Measurements from ENCODE around the gene PIGQ. TPM values are rescaled to one million over a fixed set of nuclear protein-coding genes. Genes with fewer than 3 reads are reported as not detected.

Gene PIGQ
- total and polyA plus RNA-seq, 2 experiments from 2014 or later: 30.2 to 62.3 TPM

GRCh38 chr16:531494-532125, 38.2 kb upstream of the PIGQ start:
- DNase-seq (ENCODE audit: low spot score) (no peak), ATAC-seq (no peak)
- Histone ChIP-seq H2AFZ (no peak overlapping the region), H3K79me2 (replicated peaks; ENCODE audit: insufficient read depth) (peaks cover 74% of the 10 kb centered on the region), H3K36me3 (ENCODE audit: insufficient read depth) (no peaks in the 10 kb centered on the region), H3K27ac (ENCODE audit: low read depth) (no peak overlapping the region), H3K9me2 (ENCODE audit: insufficient read depth) (no peaks in the 10 kb centered on the region), H4K20me1 (replicated peaks; ENCODE audit: insufficient read depth) (peaks cover 40% of the 10 kb centered on the region), H3K27me3 (ENCODE audit: insufficient read depth) (no peaks in the 10 kb centered on the region), H3F3A (replicated peaks; ENCODE audit: low read depth) (0 out of 2 replicates have a peak, but pooled peaks cover 4% of the 10 kb centered on the region), H3K4me1 (ENCODE audit: insufficient read depth) (no peaks in the 10 kb centered on the region; the same call in 1 of the 2 replicates), H3K4me2 (no peak overlapping the region), H3K4me3 (no peak overlapping the region)
- no peak for TF ChIP-seq ETS1 (IDR thresholded peaks at IDR 0.05)
- TF ChIP-seq STAT1 (IDR thresholded peaks at IDR 0.05; ENCODE audit: unreplicated experiment): no peak
- no peak for TF ChIP-seq CREB1 (CRISPR knock-in tag; IDR thresholded peaks at IDR 0.05; ENCODE audit: low read depth)
- TF ChIP-seq POLR2AphosphoS5 (IDR thresholded peaks at IDR 0.05; ENCODE audit: low read depth): no peak
- TF ChIP-seq REST (IDR thresholded peaks at IDR 0.05; ENCODE audit: unreplicated experiment): no peak
- TF ChIP-seq ZNF114 (CRISPR knock-in tag; IDR thresholded peaks at IDR 0.05): no peak
- TF ChIP-seq ZNF331 (CRISPR knock-in tag; IDR thresholded peaks at IDR 0.05; ENCODE audit: low read depth): no peak
- no peak for TF ChIP-seq NANOG (IDR thresholded peaks at IDR 0.05; ENCODE audit: borderline replicate concordance)
- TF ChIP-seq EZH2 (IDR thresholded peaks at IDR 0.05; ENCODE audit: low read depth, unreplicated experiment): no peak
- TF ChIP-seq CTCF (conservative IDR thresholded peaks at IDR 0.05; ENCODE audit: low read depth in 2 of 2): no peak
- no peak for TF ChIP-seq JUNB (IDR thresholded peaks at IDR 0.05; ENCODE audit: unreplicated experiment)
- peaks cover 2% of the 10 kb centered on the region for H3K27me3 Mint-ChIP-seq (ENCODE audit: insufficient read depth, low read depth, poor library complexity)
- peaks cover 12% of the 10 kb centered on the region; the same call in 2 of the 3 replicates for H3K4me1 Mint-ChIP-seq
- no peaks in the 10 kb centered on the region for H3K36me3 Mint-ChIP-seq (ENCODE audit: low read depth)
- H3K4me3 Mint-ChIP-seq: no peak overlapping the region
- no peak overlapping the region for H3K27ac Mint-ChIP-seq
- no peaks in the 10 kb centered on the region for H3K9me3 Mint-ChIP-seq

All from GM23338 (cell line).